ENCODE data around the gene FLNC.

FLNC gene

DNA sequence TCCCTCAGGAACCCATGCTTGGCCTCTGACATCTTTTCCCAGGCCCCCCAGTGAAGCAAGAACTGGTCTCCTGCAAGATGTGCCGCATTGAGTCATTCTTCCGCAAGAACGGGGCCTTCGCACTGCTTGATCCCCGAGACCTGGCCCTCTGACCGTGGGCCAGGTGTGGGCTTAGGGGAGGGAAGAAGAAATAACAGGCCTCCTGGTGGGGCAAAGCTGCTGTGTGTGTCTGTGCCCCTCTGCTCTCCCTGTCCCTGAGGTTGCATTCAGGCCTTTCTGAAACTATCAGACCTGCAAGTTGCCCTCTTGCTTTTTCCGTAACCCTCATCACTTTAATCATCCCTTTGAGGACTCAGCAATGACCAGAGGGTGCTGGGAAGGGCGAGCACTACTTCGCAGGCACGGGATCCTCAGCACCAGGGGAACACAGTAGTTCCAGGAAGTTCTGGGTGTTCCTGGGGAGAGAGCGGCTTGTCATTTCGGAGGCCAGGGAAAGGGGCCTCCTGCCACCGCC lies 38.5 kb downstream of the FLNC start:
- H2AFZ ChIP-seq = peak overlapping the region; percentile 80
- H3K9me3 ChIP-seq (ENCODE audit: control insufficient read depth, low read length) = no peaks in the 10 kb centered on the region
- no peak overlapping the region for H3K9ac ChIP-seq
- H3K79me2 ChIP-seq = peaks cover 5% of the 10 kb centered on the region
- no peaks in the 10 kb centered on the region for H3K27me3 ChIP-seq (ENCODE audit: control insufficient read depth, insufficient read depth, low read length)
- peak overlapping the region; percentile 22 for H3K27ac ChIP-seq
- peaks cover 11% of the 10 kb centered on the region for H3K4me1 ChIP-seq
- no peak for TF ChIP-seq CTCF (IDR thresholded peaks at IDR 0.05)
- peak overlapping the region; percentile 42 for H3K4me3 ChIP-seq (ENCODE audit: low read depth, low read length)
- H3K4me2 ChIP-seq (ENCODE audit: low read length) = peak overlapping the region; percentile 80
- no peaks in the 10 kb centered on the region for H3K36me3 ChIP-seq (ENCODE audit: control insufficient read depth, insufficient read depth, low read length)

- Histone ChIP-seq H3K4me2 (ENCODE audit: low read length) (peak overlapping the region; percentile 80), H3K27ac (peak overlapping the region; percentile 22)
Observed at GRCh38 chr7:128869138-128869943, 39.1 kb downstream of the FLNC start.

GRCh38 chr7:128869944-128870285 lies 39.7 kb downstream of the FLNC start:
- Histone ChIP-seq H3K4me2 (ENCODE audit: low read length) (peak overlapping the region; percentile 80), H3K79me2 (peaks cover 4% of the 10 kb centered on the region), H3K4me3 (ENCODE audit: low read depth, low read length) (no peak overlapping the region), H3K4me1 (peaks cover 12% of the 10 kb centered on the region), H3K9me3 (ENCODE audit: control insufficient read depth, low read length) (no peaks in the 10 kb centered on the region), H3K27me3 (ENCODE audit: control insufficient read depth, insufficient read depth, low read length) (no peaks in the 10 kb centered on the region), H3K27ac (no peak overlapping the region), H2AFZ (peak overlapping the region; percentile 80), H3K9ac (no peak overlapping the region), H3K36me3 (ENCODE audit: control insufficient read depth, insufficient read depth, low read length) (no peaks in the 10 kb centered on the region)
- TF ChIP-seq CTCF (IDR thresholded peaks at IDR 0.05) = no peak

More at GRCh38 chr7:128869138-128869943, 39.1 kb downstream of the FLNC start:
- H3K9me3 ChIP-seq (ENCODE audit: control insufficient read depth, low read length) = no peaks in the 10 kb centered on the region
- peak overlapping the region; percentile 80 for H2AFZ ChIP-seq
- H3K79me2 ChIP-seq = peaks cover 5% of the 10 kb centered on the region
- peaks cover 6% of the 10 kb centered on the region for H3K4me1 ChIP-seq
- H3K36me3 ChIP-seq (ENCODE audit: control insufficient read depth, insufficient read depth, low read length) = no peaks in the 10 kb centered on the region
- no peak overlapping the region for H3K9ac ChIP-seq
- no peaks in the 10 kb centered on the region for H3K27me3 ChIP-seq (ENCODE audit: control insufficient read depth, insufficient read depth, low read length)
- peak overlapping the region; percentile 42 for H3K4me3 ChIP-seq (ENCODE audit: low read depth, low read length)
- no peak for TF ChIP-seq CTCF (IDR thresholded peaks at IDR 0.05)

DNA sequence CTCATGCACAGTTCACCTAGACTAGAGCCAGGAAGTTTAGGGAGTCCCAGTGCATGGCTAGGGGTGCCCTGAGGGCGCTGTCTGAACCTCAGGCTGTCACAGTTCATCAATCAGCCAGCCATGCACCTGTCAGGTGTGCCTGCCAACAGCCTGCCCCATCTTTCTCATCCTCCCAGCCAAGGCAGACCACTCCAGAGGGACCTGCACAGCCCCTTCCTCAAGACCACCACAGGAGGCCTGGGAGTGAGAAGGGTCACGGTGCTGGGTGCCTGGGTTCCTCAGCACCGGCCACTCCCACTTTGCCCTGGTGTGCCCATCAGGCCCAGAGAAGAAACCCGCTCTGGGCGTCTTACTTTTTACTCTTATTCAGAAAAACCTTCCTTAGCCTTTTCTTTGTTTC lies 40.8 kb downstream of the FLNC start:
- no peak overlapping the region for H3K4me2 ChIP-seq (ENCODE audit: low read length)
- no peaks in the 10 kb centered on the region for H3K79me2 ChIP-seq
- no peak for TF ChIP-seq CTCF (IDR thresholded peaks at IDR 0.05)
- no peak overlapping the region for H3K27ac ChIP-seq
- peaks cover 14% of the 10 kb centered on the region for H3K4me1 ChIP-seq
- H3K4me3 ChIP-seq (ENCODE audit: low read depth, low read length) = no peak overlapping the region
- H3K36me3 ChIP-seq (ENCODE audit: control insufficient read depth, insufficient read depth, low read length) = no peaks in the 10 kb centered on the region
- no peaks in the 10 kb centered on the region for H3K9me3 ChIP-seq (ENCODE audit: control insufficient read depth, low read length)
- no peaks in the 10 kb centered on the region for H3K27me3 ChIP-seq (ENCODE audit: control insufficient read depth, insufficient read depth, low read length)
- no peak overlapping the region for H2AFZ ChIP-seq
- no peak overlapping the region for H3K9ac ChIP-seq
